CD4-positive, CD25-positive, alpha-beta regulatory T cell (primary cell): Measurements from ENCODE around the gene ROBO1. TPM values are rescaled to one million over a fixed set of nuclear protein-coding genes. Genes with fewer than 3 reads are reported as not detected.

Experiments
- ATAC-seq, 2 donors: fragments of 150-1000 bp; cut with Tn5 transposase; one replicate each; pipeline ENCODE4 v1.10.0; 2021; ENCODE audit warnings: low read depth in 2 of 2, moderate number of reproducible peaks in 2 of 2, moderate library complexity in 1 of 2
- DNase-seq, 3 donors: peaks; one replicate each; pipeline versions ENCODE4 v3.0.0 to v3.0.0-alpha.2; 2012 to 2022; ENCODE audit warnings: mixed read lengths in 1 of 3
- H3K27ac ChIP-seq: one replicate; pipeline ENCODE4 v1.7.0; 2013; ENCODE audit warnings: mild to moderate bottlenecking, low read length; ENCODE audit not compliant: insufficient read depth, poor library complexity, severe bottlenecking
- H3K27me3 ChIP-seq: one replicate; pipeline ENCODE4 v1.7.0; 2013; ENCODE audit warnings: low read length; ENCODE audit not compliant: control insufficient read depth, insufficient read depth
- H3K36me3 ChIP-seq: one replicate; pipeline ENCODE4 v1.7.0; 2013; ENCODE audit warnings: mild to moderate bottlenecking, low read length, moderate library complexity; ENCODE audit not compliant: control insufficient read depth, insufficient read depth
- H3K4me1 ChIP-seq: 2 replicates; pipeline ENCODE4 v1.7.0; 2013; ENCODE audit warnings: mild to moderate bottlenecking, low read length; ENCODE audit not compliant: insufficient read depth, control insufficient read depth, poor library complexity, severe bottlenecking
- H3K4me3 ChIP-seq: one replicate; pipeline ENCODE4 v1.7.0; 2013; ENCODE audit warnings: low read depth, mild to moderate bottlenecking, low read length, moderate library complexity
- H3K9me3 ChIP-seq, 2 experiments: 1 replicate in 1 of 2; 2 replicates in 1 of 2; pipeline ENCODE4 v1.7.0; 2013; ENCODE audit warnings: low read length in 2 of 2, mild to moderate bottlenecking in 1 of 2, moderate library complexity in 1 of 2; ENCODE audit not compliant: control insufficient read depth in 2 of 2
- H3K27ac Mint-ChIP-seq, 3 donors: one replicate each; pipeline ENCODE4 v1.8.0; 2020 to 2022; ENCODE audit warnings: mild to moderate bottlenecking in 3 of 3, mixed read lengths in 3 of 3, moderate library complexity in 2 of 3
- H3K27me3 Mint-ChIP-seq: one replicate; pipeline ENCODE4 v1.8.0; 2022; ENCODE audit warnings: mild to moderate bottlenecking, mixed read lengths
- H3K36me3 Mint-ChIP-seq: one replicate; pipeline ENCODE4 v1.8.0; 2020; ENCODE audit warnings: mixed read lengths
- H3K4me1 Mint-ChIP-seq, 4 donors: one replicate each; pipeline ENCODE4 v1.8.0; 2020 to 2022; ENCODE audit warnings: mixed read lengths in 4 of 4, mild to moderate bottlenecking in 1 of 4
- H3K4me3 Mint-ChIP-seq, 4 donors: one replicate each; pipeline ENCODE4 v1.8.0; 2020 to 2022; ENCODE audit warnings: mild to moderate bottlenecking in 4 of 4, mixed read lengths in 4 of 4, moderate library complexity in 3 of 4
- H3K9me3 Mint-ChIP-seq, 7 donors: one replicate each; pipeline ENCODE4 v1.8.0; 2020 to 2022; ENCODE audit warnings: mixed read lengths in 7 of 7, mild to moderate bottlenecking in 3 of 7, moderate library complexity in 2 of 7
- polyA plus RNA-seq, 4 donors: library from polyadenylated mRNA; unstranded; fragments of 300-500 nt; fragmentation: Illumina TruSeq; gene quantifications; one replicate each; pipeline ENCODE4 v1.2.3, GENCODE V29; 2021
- total RNA-seq: library from RNA; stranded (reverse); gene quantifications from one replicate; pipeline ENCODE4 v1.2.3, GENCODE V29; 2022

Gene ROBO1
- total and polyA plus RNA-seq, 5 donors from 2014 or later: not detected

DNA sequence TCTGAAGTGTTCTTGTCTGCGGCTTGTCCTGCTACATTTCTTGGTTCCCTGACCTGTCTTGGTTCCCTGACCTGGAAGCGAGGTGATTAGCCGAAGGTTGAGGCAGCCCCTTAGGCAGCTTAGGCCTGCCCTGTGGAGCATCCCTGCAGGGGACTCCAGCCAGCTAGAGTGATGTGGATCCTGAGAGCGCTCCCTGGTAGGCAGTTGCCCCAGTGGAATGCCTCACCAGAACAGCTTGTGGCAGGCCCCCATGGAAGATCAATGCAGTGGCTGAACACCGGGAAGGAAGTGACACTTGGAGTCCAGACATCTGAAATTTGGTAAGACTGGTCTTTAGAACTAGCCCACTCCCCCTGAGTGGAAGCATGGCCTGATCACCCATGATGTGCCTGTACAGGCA, 5.5 kb upstream of the ROBO1 start:
- no peak for DNase-seq
- H3K4me3 ChIP-seq: no peak overlapping the region
- H3K27me3 Mint-ChIP-seq: no peaks in the 10 kb centered on the region
- H3K4me1 Mint-ChIP-seq: no peaks in the 10 kb centered on the region
- H3K36me3 ChIP-seq: no peaks in the 10 kb centered on the region
- H3K27ac ChIP-seq: no peak overlapping the region
- no peaks in the 10 kb centered on the region for H3K4me1 ChIP-seq
- peaks cover 2 to 17% (median 9%) of the 10 kb centered on the region in 7 donors for H3K9me3 Mint-ChIP-seq
- H3K4me3 Mint-ChIP-seq: peak overlapping the region in 1 of 4 donors; percentile 40
- no peaks in the 10 kb centered on the region for H3K27me3 ChIP-seq
- no peak overlapping the region for H3K27ac Mint-ChIP-seq
- no peaks in the 10 kb centered on the region for H3K36me3 Mint-ChIP-seq
- ATAC-seq: no peak
- H3K9me3 ChIP-seq: peaks cover 4 to 12% of the 10 kb centered on the region in 2 experiments

GRCh38 chr3:79769229-79769628, 1.4 kb upstream of the ROBO1 start:
- ATAC-seq (no peak), DNase-seq (no peak)
- H3K4me3 ChIP-seq: no peak overlapping the region
- Mint-ChIP-seq H3K27ac (no peak overlapping the region), H3K9me3 (peaks cover 2 to 12% (median 7%) of the 10 kb centered on the region in 7 donors), H3K27me3 (no peaks in the 10 kb centered on the region), H3K4me1 (no peaks in the 10 kb centered on the region), H3K36me3 (no peaks in the 10 kb centered on the region), H3K4me3 (no peak overlapping the region)
- H3K9me3 ChIP-seq: peaks cover 8 to 16% of the 10 kb centered on the region in 2 experiments
- no peaks in the 10 kb centered on the region for H3K4me1 ChIP-seq
- H3K27me3 ChIP-seq: no peaks in the 10 kb centered on the region
- H3K27ac ChIP-seq: no peak overlapping the region
- no peaks in the 10 kb centered on the region for H3K36me3 ChIP-seq

GRCh38 chr3:79767194-79767904, 449 bp downstream of the ROBO1 start:
- no peak overlapping the region for H3K27ac Mint-ChIP-seq
- no peaks in the 10 kb centered on the region for H3K27me3 Mint-ChIP-seq
- no peak overlapping the region for H3K4me3 Mint-ChIP-seq

DNA sequence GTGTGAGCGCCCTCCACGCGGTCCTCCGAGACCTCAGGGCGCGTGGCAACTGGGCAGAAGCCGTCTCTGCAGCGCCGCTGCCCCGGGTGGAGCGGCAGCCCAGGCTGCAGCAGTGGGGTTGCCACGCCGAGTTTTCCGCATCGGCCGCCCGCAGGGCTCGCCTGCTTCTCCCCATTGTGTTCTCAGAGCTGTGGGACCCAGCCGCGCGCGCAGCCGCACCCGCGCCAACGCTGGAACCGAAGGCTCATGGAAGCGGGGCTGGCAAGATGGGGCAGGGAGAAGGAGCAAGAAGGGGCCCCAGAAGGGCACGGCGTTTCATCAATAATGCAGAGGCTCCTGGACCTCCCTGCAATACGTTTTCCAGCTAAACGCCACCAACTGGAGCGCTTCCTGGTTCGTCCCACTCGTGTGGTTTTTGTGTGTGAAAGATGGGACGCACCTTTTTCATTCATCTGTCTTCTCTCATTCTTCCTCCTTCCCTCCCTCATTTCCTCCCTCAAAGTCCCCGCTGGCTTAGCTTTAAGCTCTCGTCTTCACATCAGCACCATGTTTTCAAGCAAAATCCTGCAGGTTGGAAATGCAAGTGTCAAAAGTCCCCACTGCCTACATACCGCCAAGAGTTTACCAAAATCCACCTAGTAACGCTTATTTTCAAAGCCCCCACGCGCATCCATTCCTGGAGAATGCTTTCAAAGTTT, 1.2 kb downstream of the ROBO1 start:
- H3K4me1 ChIP-seq: no peaks in the 10 kb centered on the region
- H3K27me3 ChIP-seq: no peaks in the 10 kb centered on the region
- no peaks in the 10 kb centered on the region for H3K27me3 Mint-ChIP-seq
- H3K4me1 Mint-ChIP-seq: no peaks in the 10 kb centered on the region
- H3K36me3 Mint-ChIP-seq: no peaks in the 10 kb centered on the region
- H3K4me3 Mint-ChIP-seq: no peak overlapping the region
- H3K27ac Mint-ChIP-seq: no peak overlapping the region
- H3K27ac ChIP-seq: no peak overlapping the region
- no peak for DNase-seq
- no peak overlapping the region for H3K4me3 ChIP-seq
- peaks cover 1 to 12% (median 5%) of the 10 kb centered on the region in 7 donors for H3K9me3 Mint-ChIP-seq
- no peak for ATAC-seq
- H3K9me3 ChIP-seq: peaks cover 4 to 8% of the 10 kb centered on the region in 2 experiments
- no peaks in the 10 kb centered on the region for H3K36me3 ChIP-seq

More at GRCh38 chr3:79767194-79767904, 449 bp downstream of the ROBO1 start:
- ATAC-seq (no peak), DNase-seq (no peak)
- H3K36me3 Mint-ChIP-seq: no peaks in the 10 kb centered on the region
- H3K4me1 ChIP-seq: no peaks in the 10 kb centered on the region
- no peaks in the 10 kb centered on the region for H3K4me1 Mint-ChIP-seq
- H3K4me3 ChIP-seq: no peak overlapping the region
- no peaks in the 10 kb centered on the region for H3K36me3 ChIP-seq
- no peaks in the 10 kb centered on the region for H3K27me3 ChIP-seq
- H3K27ac ChIP-seq: no peak overlapping the region
- peaks cover 1 to 9% (median 5%) of the 10 kb centered on the region in 7 donors for H3K9me3 Mint-ChIP-seq
- peaks cover 4 to 8% of the 10 kb centered on the region in 2 experiments for H3K9me3 ChIP-seq

DNA sequence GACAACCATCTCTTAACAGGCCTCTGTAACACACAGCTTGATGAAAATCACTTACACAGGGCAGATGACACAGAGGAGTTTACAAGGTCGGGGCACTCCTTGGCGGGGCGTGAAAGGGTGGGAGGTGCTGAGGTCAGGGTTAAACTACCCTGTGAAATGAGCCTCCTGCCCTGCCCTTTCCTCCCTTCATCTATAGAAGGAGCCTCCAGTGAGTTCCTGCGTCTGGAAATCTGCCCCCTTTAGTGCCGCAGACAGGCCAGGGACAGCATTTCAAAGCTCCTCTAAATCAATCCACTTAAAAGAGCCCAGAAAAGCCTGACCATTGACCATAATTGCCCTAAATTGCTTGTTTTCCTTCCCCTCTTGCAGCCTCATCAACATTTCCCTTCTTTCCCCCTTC, 1.9 kb downstream of the ROBO1 start:
- peaks cover 4 to 8% of the 10 kb centered on the region in 2 experiments for H3K9me3 ChIP-seq
- Mint-ChIP-seq H3K4me1 (no peaks in the 10 kb centered on the region), H3K36me3 (no peaks in the 10 kb centered on the region), H3K27me3 (no peaks in the 10 kb centered on the region), H3K27ac (no peak overlapping the region), H3K4me3 (no peak overlapping the region), H3K9me3 (peaks cover 1 to 12% (median 5%) of the 10 kb centered on the region in 7 donors)
- H3K27ac ChIP-seq: no peak overlapping the region
- no peak overlapping the region for H3K4me3 ChIP-seq
- no peaks in the 10 kb centered on the region for H3K36me3 ChIP-seq
- DNase-seq (no peak), ATAC-seq (no peak)
- no peaks in the 10 kb centered on the region for H3K27me3 ChIP-seq
- no peaks in the 10 kb centered on the region for H3K4me1 ChIP-seq

- H3K36me3 Mint-ChIP-seq: no peaks in the 10 kb centered on the region
- no peak for DNase-seq
- Histone ChIP-seq H3K9me3 (peaks cover 4% of the 10 kb centered on the region in 2 experiments), H3K27me3 (no peaks in the 10 kb centered on the region), H3K27ac (no peak overlapping the region), H3K4me1 (no peaks in the 10 kb centered on the region), H3K4me3 (no peak overlapping the region), H3K36me3 (no peaks in the 10 kb centered on the region)
- H3K27ac Mint-ChIP-seq: no peak overlapping the region
- ATAC-seq: no peak
- peaks cover 3 to 21% (median 7%) of the 10 kb centered on the region in 7 donors for H3K9me3 Mint-ChIP-seq
- H3K27me3 Mint-ChIP-seq: no peaks in the 10 kb centered on the region
- H3K4me1 Mint-ChIP-seq: no peaks in the 10 kb centered on the region
- no peak overlapping the region for H3K4me3 Mint-ChIP-seq
These were observed 6.4 kb downstream of the ROBO1 start for GRCh38 chr3:79761441-79761840.

DNA sequence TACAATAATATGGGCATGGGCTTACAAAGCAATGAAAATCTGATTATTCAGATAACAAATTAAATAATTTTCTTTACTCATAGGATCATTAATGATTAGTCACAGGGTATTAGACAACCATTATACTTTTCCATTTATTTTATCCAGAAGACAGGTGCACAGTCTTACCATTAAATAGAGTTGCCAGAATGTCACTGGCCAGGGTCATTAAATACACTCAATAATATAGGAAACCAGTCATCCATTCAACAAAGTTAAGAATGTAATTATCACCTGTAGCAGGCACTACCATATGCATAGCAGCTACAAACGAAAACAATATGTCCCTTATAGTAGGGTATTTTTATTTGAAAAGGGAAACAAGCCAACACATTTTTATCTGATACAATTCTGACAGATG, 16.1 kb downstream of the ROBO1 start:
- no peak overlapping the region for H3K4me3 Mint-ChIP-seq
- ATAC-seq: no peak

More for the DNA sequence above, 16.1 kb downstream of the ROBO1 start:
- no peaks in the 10 kb centered on the region for H3K36me3 Mint-ChIP-seq
- Histone ChIP-seq H3K27me3 (no peaks in the 10 kb centered on the region), H3K27ac (no peak overlapping the region), H3K4me1 (no peaks in the 10 kb centered on the region), H3K4me3 (no peak overlapping the region), H3K36me3 (no peaks in the 10 kb centered on the region), H3K9me3 (peaks cover 0 to 9% of the 10 kb centered on the region in 2 experiments)
- peaks cover 0 to 28% (median 13%) of the 10 kb centered on the region in 7 donors for H3K9me3 Mint-ChIP-seq
- H3K4me1 Mint-ChIP-seq: no peaks in the 10 kb centered on the region
- no peaks in the 10 kb centered on the region for H3K27me3 Mint-ChIP-seq
- H3K27ac Mint-ChIP-seq: no peak overlapping the region
- DNase-seq: no peak
